Coronary artery (tissue), 2 donors: ENCODE data around the gene EXOC3.

ENCODE experiments used
- DNase-seq: peaks from one replicate; pipeline ENCODE4 v3.0.0-alpha.2; 2017; ENCODE audit warnings: low spot score
- H3K27ac ChIP-seq, 2 donors: fragments of 200-600 bp; sonication (generic); one replicate each; pipeline ENCODE4 v1.5.1; 2016 to 2019
- H3K4me3 ChIP-seq: fragments of 200-600 bp; sonication (generic); 2 replicates; pipeline ENCODE4 v1.5.1; 2016; ENCODE audit warnings: mild to moderate bottlenecking, moderate library complexity
- CTCF ChIP-seq: fragments of 200-600 bp; sonication (generic); IDR thresholded peaks from one replicate; pipeline ENCODE4 v1.5.1; 2019; ENCODE audit warnings: antibody characterized with exemption

EXOC3 gene

GRCh38 chr5:448061-448765 is 5.2 kb downstream of the EXOC3 start:
- Histone ChIP-seq H3K27ac (no peak overlapping the region), H3K4me3 (no peak overlapping the region)
- no peak for TF ChIP-seq CTCF
- peak; percentile 72 for DNase-seq

GRCh38 chr5:448766-449090 is 5.8 kb downstream of the EXOC3 start:
- no peak for DNase-seq
- TF ChIP-seq CTCF, result no peak
- H3K4me3 ChIP-seq, result no peak overlapping the region
- no peak overlapping the region for H3K27ac ChIP-seq

GRCh38 chr5:449151-449550 is 6.2 kb downstream of the EXOC3 start:
- H3K4me3 ChIP-seq, result no peak overlapping the region
- no peak for DNase-seq
- H3K27ac ChIP-seq, result no peak overlapping the region
- TF ChIP-seq CTCF, result no peak

GRCh38 chr5:451587-452458 is 8.8 kb downstream of the EXOC3 start:
- no peak for TF ChIP-seq CTCF
- DNase-seq, result no peak
- no peak overlapping the region for H3K4me3 ChIP-seq
- no peak overlapping the region for H3K27ac ChIP-seq

GRCh38 chr5:452978-453710 is 10.2 kb downstream of the EXOC3 start:
- Histone ChIP-seq H3K27ac (no peak overlapping the region), H3K4me3 (no peak overlapping the region)
- TF ChIP-seq CTCF, result no peak
- no peak for DNase-seq

GRCh38 chr5:453725-454481 is 10.9 kb downstream of the EXOC3 start:
- Histone ChIP-seq H3K4me3 (no peak overlapping the region), H3K27ac (no peak overlapping the region)
- no peak for TF ChIP-seq CTCF
- peak; percentile 61 for DNase-seq
